SK-N-SH treated with all-trans-retinoic acid at 6 μM for 48 hours (cell line): Measurements from ENCODE around the gene ANKRD40CL.

Source experiments
- BACH2 ChIP-seq: fragments of 250-450 bp; sonication (Bioruptor Pico); IDR thresholded peaks from 2 replicates; pipeline ENCODE4 v1.9.0; 2021; ENCODE audit warnings: mild to moderate bottlenecking, borderline replicate concordance
- ESRRG ChIP-seq: fragments of 250-450 bp; sonication (Bioruptor Pico); IDR thresholded peaks from 2 replicates; pipeline ENCODE4 v1.6.1; 2021; ENCODE audit warnings: mild to moderate bottlenecking
- ISL1 ChIP-seq: fragments of 250-450 bp; sonication (Bioruptor Pico); IDR thresholded peaks from 2 replicates; pipeline ENCODE4 v2.1.2; 2022; ENCODE audit warnings: mild to moderate bottlenecking, moderate library complexity
- RARB ChIP-seq: fragments of 250-450 bp; sonication (Bioruptor Pico); IDR thresholded peaks from 2 replicates; pipeline ENCODE4 v1.8.0; 2021; ENCODE audit warnings: mild to moderate bottlenecking, moderate library complexity
- ZFP30 ChIP-seq: fragments of 450-650 bp; formaldehyde crosslinking; IDR thresholded peaks from 2 replicates; pipeline ENCODE4 v1.5.0; 2022; ENCODE audit warnings: mild to moderate bottlenecking, moderate library complexity
- ZNF8 ChIP-seq: fragments of 450-650 bp; formaldehyde crosslinking; IDR thresholded peaks from 2 replicates; pipeline ENCODE4 v1.5.0; 2020; ENCODE audit warnings: mild to moderate bottlenecking, moderate library complexity
- TF ChIP-seq, protein P1 (sequence below): fragments of 250-450 bp; sonication (Bioruptor Pico); IDR thresholded peaks from 2 replicates; pipeline ENCODE4 v1.5.1; 2020; ENCODE audit warnings: low read depth, mild to moderate bottlenecking, moderate library complexity
- TF ChIP-seq, protein P2 (sequence below): fragments of 250-450 bp; sonication (Bioruptor Pico); IDR thresholded peaks from 2 replicates; pipeline ENCODE4 v1.8.0; 2021; ENCODE audit warnings: low read depth, mild to moderate bottlenecking, moderate library complexity, borderline replicate concordance

DNA sequence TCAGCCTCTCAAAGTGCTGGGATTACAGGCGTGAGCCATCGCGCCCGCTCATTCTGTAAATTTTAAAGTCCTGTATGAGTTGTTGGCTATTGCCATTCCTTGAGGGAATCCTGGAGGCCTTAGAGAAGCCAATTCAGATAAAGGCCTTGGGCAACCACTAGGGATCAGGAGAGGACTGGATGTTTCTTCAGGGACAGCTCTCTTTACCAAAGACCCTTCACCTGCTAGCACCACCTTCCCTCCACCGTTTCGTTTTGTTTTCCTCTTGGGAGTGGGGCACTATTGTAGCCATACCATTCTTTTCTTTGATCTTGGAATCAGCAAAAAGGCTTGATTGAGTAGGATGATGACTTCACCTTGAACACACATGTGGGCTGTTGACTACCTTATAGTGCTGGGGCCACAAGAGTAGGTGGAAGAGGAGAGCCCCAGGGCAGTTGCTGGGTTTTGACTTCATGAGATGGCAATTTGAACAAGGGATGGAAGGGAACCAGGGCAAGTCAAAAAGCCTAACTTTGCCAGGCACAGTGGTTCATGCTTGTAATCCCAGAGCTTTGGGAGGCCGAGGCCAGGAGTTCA, 7.0 kb upstream of the ANKRD40CL start:
- TF ChIP-seq ESRRG (no peak), ZFP30 (CRISPR knock-in tag) (no peak), ISL1 (CRISPR knock-in tag) (no peak), BACH2 (CRISPR knock-in tag) (no peak), RARB (CRISPR knock-in tag) (no peak), ZNF8 (CRISPR knock-in tag) (no peak)
- TF ChIP-seq, protein P1, sequence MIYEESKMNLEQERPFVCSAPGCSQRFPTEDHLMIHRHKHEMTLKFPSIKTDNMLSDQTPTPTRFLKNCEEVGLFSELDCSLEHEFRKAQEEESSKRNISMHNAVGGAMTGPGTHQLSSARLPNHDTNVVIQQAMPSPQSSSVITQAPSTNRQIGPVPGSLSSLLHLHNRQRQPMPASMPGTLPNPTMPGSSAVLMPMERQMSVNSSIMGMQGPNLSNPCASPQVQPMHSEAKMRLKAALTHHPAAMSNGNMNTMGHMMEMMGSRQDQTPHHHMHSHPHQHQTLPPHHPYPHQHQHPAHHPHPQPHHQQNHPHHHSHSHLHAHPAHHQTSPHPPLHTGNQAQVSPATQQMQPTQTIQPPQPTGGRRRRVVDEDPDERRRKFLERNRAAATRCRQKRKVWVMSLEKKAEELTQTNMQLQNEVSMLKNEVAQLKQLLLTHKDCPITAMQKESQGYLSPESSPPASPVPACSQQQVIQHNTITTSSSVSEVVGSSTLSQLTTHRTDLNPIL (CRISPR knock-in tag), result no peak
- TF ChIP-seq, protein P2, sequence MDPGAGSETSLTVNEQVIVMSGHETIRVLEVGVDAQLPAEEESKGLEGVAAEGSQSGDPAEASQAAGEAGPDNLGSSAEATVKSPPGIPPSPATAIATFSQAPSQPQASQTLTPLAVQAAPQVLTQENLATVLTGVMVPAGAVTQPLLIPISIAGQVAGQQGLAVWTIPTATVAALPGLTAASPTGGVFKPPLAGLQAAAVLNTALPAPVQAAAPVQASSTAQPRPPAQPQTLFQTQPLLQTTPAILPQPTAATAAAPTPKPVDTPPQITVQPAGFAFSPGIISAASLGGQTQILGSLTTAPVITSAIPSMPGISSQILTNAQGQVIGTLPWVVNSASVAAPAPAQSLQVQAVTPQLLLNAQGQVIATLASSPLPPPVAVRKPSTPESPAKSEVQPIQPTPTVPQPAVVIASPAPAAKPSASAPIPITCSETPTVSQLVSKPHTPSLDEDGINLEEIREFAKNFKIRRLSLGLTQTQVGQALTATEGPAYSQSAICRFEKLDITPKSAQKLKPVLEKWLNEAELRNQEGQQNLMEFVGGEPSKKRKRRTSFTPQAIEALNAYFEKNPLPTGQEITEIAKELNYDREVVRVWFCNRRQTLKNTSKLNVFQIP (CRISPR knock-in tag), result no peak
